Right atrium auricular region (tissue), 2 donors: ENCODE results near the gene CFAP410. TPM values are rescaled to one million over a fixed set of nuclear protein-coding genes. Genes with fewer than 3 reads are reported as not detected.

Source experiments
- DNase-seq: peaks from one replicate; pipeline ENCODE4 v3.0.0-alpha.2; 2019; ENCODE audit warnings: low spot score
- H3K27ac ChIP-seq, 2 donors: fragments of 200-600 bp; sonication (generic); 1 replicate in 1 of 2; 2 replicates in 1 of 2; pipeline ENCODE4 v1.5.1; 2016 to 2019
- H3K27me3 ChIP-seq, 2 donors: fragments of 200-600 bp; sonication (generic); one replicate each; pipeline versions ENCODE4 v1.5.1 to v1.6.0; 2017 to 2019
- H3K36me3 ChIP-seq: fragments of 200-600 bp; sonication (generic); one replicate; pipeline ENCODE4 v1.5.1; 2016
- H3K4me1 ChIP-seq, 2 donors: fragments of 200-600 bp; sonication (generic); one replicate each; pipeline versions ENCODE4 v1.5.1 to v1.6.0; 2017 to 2019
- H3K4me3 ChIP-seq, 2 donors: fragments of 200-600 bp; sonication (generic); 1 replicate in 1 of 2; 2 replicates in 1 of 2; pipeline ENCODE4 v1.5.1; 2017 to 2019; ENCODE audit warnings: mild to moderate bottlenecking in 1 of 2, moderate library complexity in 1 of 2
- H3K9me3 ChIP-seq, 2 donors: fragments of 200-600 bp; sonication (generic); one replicate each; pipeline ENCODE4 v1.5.1; 2019
- CTCF ChIP-seq, 2 donors: fragments of 200-600 bp; sonication (generic); IDR thresholded peaks; one replicate each; pipeline ENCODE4 v1.5.1; 2019; ENCODE audit warnings: antibody characterized with exemption in 2 of 2
- total RNA-seq, 2 donors: library from RNA; depleted of rRNA; stranded (reverse); fragments of >200 nt; gene quantifications; one replicate each; pipeline ENCODE4 v1.1.0, GENCODE V29; 2016

The CFAP410 gene
- total RNA-seq, 2 donors from 2014 or later, result 21.4 to 23.2 TPM

GRCh38 chr21:44320847-44321246, 18.3 kb downstream of the CFAP410 start:
- peaks cover 54% of the 10 kb centered on the region for H3K36me3 ChIP-seq
- no peaks in the 10 kb centered on the region for H3K9me3 ChIP-seq
- no peak for TF ChIP-seq CTCF (IDR thresholded peaks at IDR 0.05)

GRCh38 chr21:44319407-44320065, 19.7 kb downstream of the CFAP410 start:
- Histone ChIP-seq H3K36me3 (peaks cover 47% of the 10 kb centered on the region), H3K4me3 (no peak overlapping the region), H3K27me3 (no peaks in the 10 kb centered on the region), H3K27ac (no peak overlapping the region), H3K4me1 (no peaks in the 10 kb centered on the region), H3K9me3 (no peaks in the 10 kb centered on the region)
- TF ChIP-seq CTCF (IDR thresholded peaks at IDR 0.05), result no peak
- no peak for DNase-seq

More at GRCh38 chr21:44320847-44321246, 18.3 kb downstream of the CFAP410 start:
- no peaks in the 10 kb centered on the region for H3K4me1 ChIP-seq
- H3K27me3 ChIP-seq, result no peaks in the 10 kb centered on the region
- no peak overlapping the region for H3K27ac ChIP-seq
- DNase-seq, result no peak
- no peak overlapping the region for H3K4me3 ChIP-seq

GRCh38 chr21:44318489-44319285, 20.5 kb downstream of the CFAP410 start:
- H3K4me3 ChIP-seq, result no peak overlapping the region
- no peak for TF ChIP-seq CTCF (IDR thresholded peaks at IDR 0.05)
- no peaks in the 10 kb centered on the region for H3K9me3 ChIP-seq
- peaks cover 53% of the 10 kb centered on the region for H3K36me3 ChIP-seq
- no peak for DNase-seq
- no peak overlapping the region for H3K27ac ChIP-seq
- H3K4me1 ChIP-seq, result no peaks in the 10 kb centered on the region
- no peaks in the 10 kb centered on the region for H3K27me3 ChIP-seq

GRCh38 chr21:44317871-44318270, 21.3 kb downstream of the CFAP410 start:
- no peak for DNase-seq
- no peaks in the 10 kb centered on the region for H3K4me1 ChIP-seq
- no peaks in the 10 kb centered on the region for H3K9me3 ChIP-seq
- H3K36me3 ChIP-seq, result peaks cover 61% of the 10 kb centered on the region
- TF ChIP-seq CTCF (IDR thresholded peaks at IDR 0.05), result no peak
- no peak overlapping the region for H3K4me3 ChIP-seq
- H3K27me3 ChIP-seq, result no peaks in the 10 kb centered on the region
- H3K27ac ChIP-seq, result no peak overlapping the region

GRCh38 chr21:44317241-44317782, 21.9 kb downstream of the CFAP410 start:
- H3K27ac ChIP-seq, result no peak overlapping the region
- DNase-seq, result no peak
- H3K27me3 ChIP-seq, result no peaks in the 10 kb centered on the region
- H3K4me3 ChIP-seq, result no peak overlapping the region
- H3K4me1 ChIP-seq, result no peaks in the 10 kb centered on the region
- H3K9me3 ChIP-seq, result no peaks in the 10 kb centered on the region
- TF ChIP-seq CTCF (IDR thresholded peaks at IDR 0.05), result no peak
- peaks cover 62% of the 10 kb centered on the region for H3K36me3 ChIP-seq
